Activated naive CD4-positive, alpha-beta T cell treated with anti-CD3 and anti-CD28 coated beads, Interleukin-2, amount 10 ng/mL, durations not matched to agents 7 days and 5 days (primary cell): ENCODE measurements around the gene CD55.

Source experiments
- CTCF ChIA-PET: fragments of 350-600 bp; sonication (Branson Sonifier 250); formaldehyde crosslinking; loops from one replicate; lab custom pipeline; 2021; ENCODE audit warnings: antibody characterized with exemption; lab: Charles Lee
- DNase-seq: peaks from one replicate; pipeline ENCODE4 v3.0.0-alpha.2; 2020
- H3K27ac Mint-ChIP-seq: one replicate; pipeline ENCODE4 v1.8.0; 2021; ENCODE audit warnings: mild to moderate bottlenecking, moderate library complexity, mixed read lengths
- H3K27me3 Mint-ChIP-seq: one replicate; pipeline ENCODE4 v1.8.0; 2021; ENCODE audit warnings: mild to moderate bottlenecking, mixed read lengths
- H3K36me3 Mint-ChIP-seq: one replicate; pipeline ENCODE4 v1.8.0; 2021; ENCODE audit warnings: mixed read lengths
- H3K4me1 Mint-ChIP-seq: one replicate; pipeline ENCODE4 v1.8.0; 2021; ENCODE audit warnings: mixed read lengths
- H3K4me3 Mint-ChIP-seq: one replicate; pipeline ENCODE4 v1.8.0; 2021; ENCODE audit warnings: mild to moderate bottlenecking, moderate library complexity, mixed read lengths
- H3K9me3 Mint-ChIP-seq: one replicate; pipeline ENCODE4 v1.8.0; 2021; ENCODE audit warnings: mixed read lengths

Gene CD55

DNA sequence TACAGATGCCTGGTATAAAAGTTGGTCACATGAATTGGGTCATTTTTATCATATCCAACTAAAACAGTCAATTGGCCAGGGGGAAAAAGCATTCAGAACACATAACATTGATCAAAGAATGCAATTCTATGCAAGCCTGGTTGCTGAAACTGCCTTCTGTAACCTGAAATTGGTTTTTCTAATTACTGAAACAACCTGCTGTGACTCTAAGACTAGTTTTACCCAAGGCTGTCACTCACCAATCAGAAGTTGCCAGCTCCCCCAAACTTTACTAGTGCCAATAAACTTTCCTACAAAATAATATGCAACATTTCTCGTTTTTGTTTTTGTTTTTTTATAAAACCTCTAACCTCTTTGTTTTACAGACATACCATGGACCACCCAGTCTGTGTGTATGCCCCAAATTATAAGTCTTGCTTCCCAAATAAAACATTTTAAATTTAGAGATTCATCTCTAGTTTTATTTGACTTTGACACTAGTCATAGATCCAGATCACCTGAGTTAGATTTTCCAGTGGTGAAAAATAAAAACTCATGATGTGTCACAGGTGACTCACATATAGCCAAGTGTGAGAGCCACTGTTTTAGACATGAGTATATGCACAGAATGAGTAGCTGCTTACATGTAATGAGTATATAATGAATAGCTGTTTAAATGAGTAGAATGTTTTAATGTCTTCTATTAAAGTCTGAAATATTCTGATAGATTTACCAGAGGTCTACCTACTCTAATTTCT lies 68.4 kb downstream of the CD55 start:
- CTCF ChIA-PET, result interaction anchor here (0.7 kb wide), 1 partner anchor 752 kb away, joined by 3 read pairs; no protein-coding TSS in a partner anchor

DNA sequence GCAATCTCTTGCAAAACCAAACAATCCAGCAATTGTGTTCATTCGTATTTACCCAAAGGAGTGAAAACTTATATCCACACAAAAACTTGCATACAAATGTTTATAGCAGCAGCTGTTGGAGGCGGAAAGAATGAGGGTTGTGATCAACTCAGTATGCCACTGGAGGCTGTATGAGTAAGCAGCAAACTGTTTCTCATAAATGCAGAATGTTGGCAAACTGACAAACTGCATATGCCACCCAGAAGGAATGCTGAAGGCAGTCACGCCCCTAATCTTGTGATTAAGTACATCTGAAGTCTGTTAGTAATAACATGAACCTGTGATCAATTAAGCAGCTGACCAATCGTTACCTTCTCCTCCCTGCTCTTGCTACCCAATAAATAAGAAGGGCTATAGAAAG lies 72.1 kb downstream of the CD55 start:
- DNase-seq, result no peak
- Mint-ChIP-seq H3K27me3 (peaks cover 5% of the 10 kb centered on the region), H3K36me3 (no peaks in the 10 kb centered on the region), H3K9me3 (peaks cover 4% of the 10 kb centered on the region), H3K4me3 (no peak overlapping the region), H3K27ac (no peak overlapping the region), H3K4me1 (no peaks in the 10 kb centered on the region)
- CTCF ChIA-PET, result interaction anchor here (1.2 kb wide), 1 partner anchor 12 kb away, joined by 3 read pairs; no protein-coding TSS in a partner anchor

More for the DNA sequence above, 68.4 kb downstream of the CD55 start:
- H3K27ac Mint-ChIP-seq, result no peak overlapping the region
- H3K9me3 Mint-ChIP-seq, result peaks cover 11% of the 10 kb centered on the region
- no peaks in the 10 kb centered on the region for H3K4me1 Mint-ChIP-seq
- H3K4me3 Mint-ChIP-seq, result no peak overlapping the region
- no peaks in the 10 kb centered on the region for H3K27me3 Mint-ChIP-seq
- no peak for DNase-seq
- H3K36me3 Mint-ChIP-seq, result peaks cover 2% of the 10 kb centered on the region

DNA sequence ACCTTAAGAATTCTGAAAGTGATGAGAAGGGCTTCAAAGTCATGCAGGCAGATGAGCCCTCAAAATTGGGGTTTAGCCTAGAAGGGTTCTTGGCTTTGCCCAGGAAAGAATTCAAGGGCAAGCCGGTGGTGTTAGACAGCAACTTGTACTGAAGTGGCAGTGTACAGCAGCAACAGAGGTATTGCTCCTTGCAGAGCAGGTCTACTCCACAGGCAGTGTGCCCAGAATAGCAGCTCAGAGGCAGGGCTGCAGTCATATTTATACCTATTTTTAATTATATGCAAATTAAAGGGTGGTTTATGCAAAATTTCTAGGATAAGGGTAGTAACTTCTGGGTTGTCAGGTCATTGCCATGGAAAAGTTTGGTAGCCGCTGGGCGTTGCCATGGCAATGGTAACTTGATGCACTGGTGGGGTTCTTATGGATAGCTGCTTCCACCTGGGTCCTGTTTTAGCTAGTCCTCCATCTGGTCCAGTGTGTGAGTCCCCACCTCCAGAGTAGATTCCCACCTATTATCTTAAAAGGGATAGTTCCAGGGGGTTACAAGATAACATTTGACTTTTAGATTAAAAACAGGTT lies 74.8 kb downstream of the CD55 start:
- CTCF ChIA-PET, result no interaction called here
- peaks cover 5% of the 10 kb centered on the region for H3K9me3 Mint-ChIP-seq
- H3K27ac Mint-ChIP-seq, result no peak overlapping the region
- H3K4me3 Mint-ChIP-seq, result no peak overlapping the region
- H3K36me3 Mint-ChIP-seq, result peaks cover 3% of the 10 kb centered on the region
- no peak for DNase-seq
- H3K4me1 Mint-ChIP-seq, result no peaks in the 10 kb centered on the region
- peaks cover 5% of the 10 kb centered on the region for H3K27me3 Mint-ChIP-seq

DNA sequence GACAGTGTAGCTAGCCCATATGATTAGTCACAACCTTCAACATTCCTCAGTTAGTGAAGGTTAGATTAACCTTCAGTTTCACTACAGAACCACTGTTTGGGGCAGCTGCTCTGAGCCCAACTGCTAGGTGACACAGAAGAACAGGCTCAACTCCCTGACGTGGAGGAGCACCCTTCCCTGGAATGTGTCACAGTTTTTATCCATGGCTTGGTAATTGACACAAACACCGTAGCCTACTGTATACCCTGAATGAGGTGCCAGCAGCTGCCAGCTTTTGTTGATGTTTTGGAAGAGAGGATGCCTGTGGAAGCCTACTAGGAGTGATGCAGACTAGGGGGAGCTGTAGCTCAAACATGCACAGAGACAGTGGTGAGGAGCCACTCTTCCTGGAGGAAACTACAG lies 76.0 kb downstream of the CD55 start:
- no peak overlapping the region for H3K4me3 Mint-ChIP-seq
- CTCF ChIA-PET, result no interaction called here
- no peaks in the 10 kb centered on the region for H3K4me1 Mint-ChIP-seq
- H3K9me3 Mint-ChIP-seq, result peaks cover 3% of the 10 kb centered on the region
- H3K27me3 Mint-ChIP-seq, result peaks cover 5% of the 10 kb centered on the region
- peaks cover 3% of the 10 kb centered on the region for H3K36me3 Mint-ChIP-seq
- H3K27ac Mint-ChIP-seq, result no peak overlapping the region
- no peak for DNase-seq

DNA sequence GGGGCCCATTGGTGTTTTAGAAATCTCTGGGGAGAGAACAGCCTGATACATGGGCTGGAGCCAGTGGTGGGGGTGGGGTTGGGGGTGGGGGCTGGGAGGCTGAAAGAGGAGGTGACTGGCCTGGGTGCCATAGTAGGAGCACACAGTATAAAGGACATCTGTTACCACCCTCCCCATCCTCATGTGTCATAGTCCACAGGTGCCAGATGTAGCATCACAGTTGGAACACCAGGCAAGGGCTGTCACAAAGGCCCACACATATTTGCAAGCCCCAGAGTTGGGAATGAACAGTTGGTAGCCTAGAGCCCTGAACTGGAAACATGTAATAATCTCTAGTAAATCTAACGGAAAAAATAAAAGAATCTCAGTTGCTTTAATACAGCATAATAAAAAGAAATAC lies 77.5 kb downstream of the CD55 start:
- H3K27me3 Mint-ChIP-seq, result peaks cover 5% of the 10 kb centered on the region
- no peak overlapping the region for H3K4me3 Mint-ChIP-seq
- CTCF ChIA-PET, result no interaction called here

DNA sequence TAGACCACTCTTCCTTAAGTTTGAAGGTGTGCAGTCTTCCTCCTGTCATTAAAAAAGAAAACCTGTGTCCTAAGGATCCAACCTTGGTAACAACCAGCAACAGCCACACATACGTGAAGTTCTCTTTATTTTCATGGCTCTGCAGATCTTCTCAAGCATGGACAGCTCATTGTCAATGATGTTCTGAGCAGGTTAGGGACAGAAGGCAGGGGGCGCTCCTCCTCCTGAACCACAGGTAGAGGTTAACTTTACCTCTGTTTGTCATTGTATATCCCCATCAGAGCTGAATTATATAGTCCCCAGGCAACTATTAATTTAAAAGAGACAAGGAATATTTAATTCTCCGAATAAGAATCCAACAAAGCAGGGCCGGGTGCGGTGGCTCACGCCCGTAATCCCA lies 80.1 kb downstream of the CD55 start:
- no peaks in the 10 kb centered on the region for H3K27me3 Mint-ChIP-seq
- CTCF ChIA-PET, result interaction anchor here (0.6 to 1.3 kb wide), 5 partner anchors 9 to 351 kb away, joined by 3 to 5 read pairs (median 4); no protein-coding TSS in a partner anchor
- peaks cover 4% of the 10 kb centered on the region for H3K4me1 Mint-ChIP-seq
- no peak overlapping the region for H3K4me3 Mint-ChIP-seq
- peaks cover 3% of the 10 kb centered on the region for H3K9me3 Mint-ChIP-seq
- H3K36me3 Mint-ChIP-seq, result peaks cover 3% of the 10 kb centered on the region
- no peak for DNase-seq
- no peak overlapping the region for H3K27ac Mint-ChIP-seq

More for the DNA sequence above, 77.5 kb downstream of the CD55 start:
- Mint-ChIP-seq H3K27ac (no peak overlapping the region), H3K36me3 (peaks cover 3% of the 10 kb centered on the region), H3K4me1 (no peaks in the 10 kb centered on the region), H3K9me3 (peaks cover 3% of the 10 kb centered on the region)
- DNase-seq, result no peak

DNA sequence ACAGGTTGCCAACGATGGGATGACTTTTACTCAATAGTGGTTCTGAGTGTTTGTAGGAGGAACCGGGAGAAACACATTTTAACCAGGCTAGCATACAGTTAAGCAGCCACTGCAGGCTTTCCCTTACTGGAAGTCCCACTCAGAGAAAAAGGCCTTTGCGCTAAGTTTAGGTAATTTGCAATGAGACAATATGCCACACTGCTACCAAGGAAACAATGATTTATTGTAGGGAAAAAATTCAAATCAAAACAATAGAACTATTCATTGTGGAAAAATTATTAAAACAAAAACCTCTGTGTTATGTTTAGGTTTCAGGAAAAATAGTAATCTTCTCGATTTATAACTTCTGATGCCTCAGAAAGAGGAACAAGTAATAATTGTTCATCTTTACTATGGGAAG lies 81.3 kb downstream of the CD55 start:
- CTCF ChIA-PET, result no interaction called here
- H3K27me3 Mint-ChIP-seq, result peaks cover 5% of the 10 kb centered on the region
- H3K27ac Mint-ChIP-seq, result no peak overlapping the region
- no peak overlapping the region for H3K4me3 Mint-ChIP-seq
- DNase-seq, result no peak
- peaks cover 3% of the 10 kb centered on the region for H3K9me3 Mint-ChIP-seq
- peaks cover 3% of the 10 kb centered on the region for H3K36me3 Mint-ChIP-seq
- H3K4me1 Mint-ChIP-seq, result peaks cover 4% of the 10 kb centered on the region

DNA sequence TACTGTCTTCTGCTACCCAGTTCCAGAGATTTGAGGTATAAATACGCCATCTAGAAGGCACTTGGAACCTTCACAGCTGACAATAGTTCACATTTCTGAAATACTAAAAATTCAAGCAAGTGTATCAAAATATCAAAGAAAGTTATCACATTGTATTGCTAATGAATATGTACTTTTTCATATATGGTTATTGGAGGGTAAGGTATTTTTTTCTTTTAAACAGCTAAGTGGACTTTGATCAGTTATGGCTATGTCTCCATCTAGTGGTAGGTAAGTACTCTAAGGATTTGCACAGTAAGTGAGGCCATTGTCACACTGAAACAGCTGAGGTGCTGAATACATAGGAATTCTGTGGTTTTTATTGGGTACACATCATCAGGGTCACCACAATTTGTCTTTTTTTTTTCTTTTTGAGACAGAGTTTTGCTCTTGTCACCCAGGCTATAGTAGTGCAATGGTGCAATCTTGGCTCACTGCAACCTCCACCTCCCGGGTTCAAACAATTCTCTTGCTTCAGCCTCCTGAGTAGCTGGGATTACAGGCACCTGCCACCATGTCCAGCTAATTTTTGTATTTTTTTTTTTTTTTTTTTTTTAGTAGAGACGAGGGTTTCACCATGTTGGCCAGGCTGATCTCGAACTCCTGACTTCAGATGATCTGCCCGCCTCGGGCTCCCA lies 83.5 kb downstream of the CD55 start:
- Mint-ChIP-seq H3K36me3 (peaks cover 3% of the 10 kb centered on the region), H3K27me3 (peaks cover 5% of the 10 kb centered on the region), H3K27ac (no peak overlapping the region), H3K9me3 (peaks cover 3% of the 10 kb centered on the region), H3K4me3 (no peak overlapping the region), H3K4me1 (peaks cover 4% of the 10 kb centered on the region)
- DNase-seq, result no peak
- CTCF ChIA-PET, result interaction anchor here (0.7 to 4.5 kb wide), 30 partner anchors 10 to 422 kb away, joined by 3 to 84 read pairs (median 4); partner anchors contain the start of genes C4BPB, CD55, PFKFB2 and YOD1

DNA sequence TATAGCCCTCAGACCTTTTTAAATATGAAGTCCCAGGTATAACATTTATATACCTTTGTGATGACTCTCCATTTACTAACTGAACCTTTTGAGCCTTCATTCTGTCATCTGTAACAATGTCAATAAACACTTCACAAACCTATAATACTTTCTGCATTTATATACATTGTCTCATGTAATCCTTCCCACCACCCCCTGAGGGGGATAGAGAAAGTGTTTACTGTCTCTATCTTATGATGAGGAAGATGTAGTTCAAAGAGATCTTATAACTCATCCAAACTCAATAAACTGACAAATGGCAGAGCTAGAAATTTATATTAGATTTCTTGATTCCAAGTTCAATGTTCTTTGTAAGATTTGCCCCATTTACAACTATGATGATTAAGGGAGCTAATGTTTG lies 84.3 kb downstream of the CD55 start:
- no peak overlapping the region for H3K27ac Mint-ChIP-seq
- peaks cover 4% of the 10 kb centered on the region for H3K4me1 Mint-ChIP-seq
- H3K9me3 Mint-ChIP-seq, result peaks cover 2% of the 10 kb centered on the region
- H3K27me3 Mint-ChIP-seq, result peaks cover 5% of the 10 kb centered on the region
- H3K4me3 Mint-ChIP-seq, result no peak overlapping the region
- CTCF ChIA-PET, result interaction anchor here (0.8 to 4.5 kb wide), 17 partner anchors 10 to 423 kb away, joined by 3 to 84 read pairs (median 5); partner anchors contain the start of genes C4BPB and CD55
- no peak for DNase-seq
- peaks cover 2% of the 10 kb centered on the region for H3K36me3 Mint-ChIP-seq

DNA sequence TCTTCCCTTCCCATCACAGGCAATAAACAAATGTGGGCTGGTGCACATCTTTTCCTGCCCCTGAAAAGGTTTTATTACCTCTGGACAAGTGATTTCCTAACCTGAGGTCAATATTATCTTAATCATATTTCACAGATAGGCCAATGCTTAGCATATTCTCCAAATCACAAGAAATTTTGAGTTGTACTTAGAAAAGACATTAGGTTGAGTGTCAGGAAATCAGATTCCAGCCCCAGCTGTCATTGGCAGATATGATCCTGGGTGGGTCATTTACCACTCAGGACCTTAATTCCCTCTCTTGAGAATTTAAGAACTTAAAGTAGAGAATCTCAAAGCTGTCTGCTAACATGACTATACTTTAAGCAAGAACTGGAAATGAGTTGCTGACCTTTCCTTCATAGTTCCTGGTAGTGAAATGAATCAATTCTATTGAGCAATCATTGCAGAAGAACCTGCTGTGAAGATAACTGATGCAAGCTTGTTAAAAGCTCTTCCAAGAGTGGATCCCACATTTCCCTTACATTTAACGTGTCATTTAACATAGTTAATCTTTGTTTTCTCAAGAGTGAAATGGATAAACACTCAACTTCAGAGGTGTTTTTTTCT lies 86.3 kb downstream of the CD55 start:
- no peak for DNase-seq
- Mint-ChIP-seq H3K27ac (no peak overlapping the region), H3K4me3 (no peak overlapping the region), H3K27me3 (peaks cover 5% of the 10 kb centered on the region), H3K4me1 (peaks cover 12% of the 10 kb centered on the region), H3K36me3 (no peaks in the 10 kb centered on the region), H3K9me3 (no peaks in the 10 kb centered on the region)
- CTCF ChIA-PET, result interaction anchor here (1.3 to 4.5 kb wide), 3 partner anchors 10 to 323 kb away, joined by 3 to 84 read pairs (median 7); no protein-coding TSS in a partner anchor
